Stimulated activated CD4-positive, alpha-beta T cell treated with anti-CD3 and anti-CD28 coated beads, Interleukin-12 subunit alpha, Interleukin-12 subunit beta, amount 100 ng/mL, for 4 hours (primary cell): ENCODE measurements around the gene BACH2.
"Not testable (repeated sequence)": the region's sequence is repeated elsewhere in the genome, so short reads cannot be mapped to it uniquely, and the experiment has no call there.

Experiments used
- DNase-seq: peaks from one replicate; pipeline ENCODE4 v3.0.0-alpha.2; 2020

BACH2 gene

GRCh38 chr6:90296341-90297114, at the start of gene BACH2:
BACH2 (minus strand) TSS chr6:90296843; CDS start chr6:90008844, 287,999 bp downstream.
- DNase-seq = peak; percentile 91

- DNase-seq = no peak
Measured at GRCh38 chr6:90343576-90343975, 46.9 kb upstream of the BACH2 start.

DNA sequence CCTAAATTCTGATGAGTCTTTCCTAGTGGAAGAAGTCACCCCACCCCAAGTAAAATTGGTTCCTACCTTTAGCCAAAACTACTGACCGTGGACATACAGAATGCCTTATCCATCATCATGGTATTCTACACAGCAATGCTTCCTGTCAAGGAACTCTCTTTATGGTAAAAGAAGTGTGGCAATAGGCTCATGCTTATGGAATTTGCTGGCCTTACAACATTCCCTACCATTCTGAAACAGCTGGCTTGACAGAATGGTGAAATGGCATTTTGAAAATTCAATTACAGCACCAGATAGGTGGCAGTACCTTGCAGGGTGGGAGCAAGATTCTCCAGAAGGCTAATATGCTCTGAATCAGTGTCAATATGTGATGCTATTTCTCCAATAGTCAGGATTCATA, 41.8 kb upstream of the BACH2 start:
- DNase-seq = no peak

GRCh38 chr6:90336388-90336947, 39.8 kb upstream of the BACH2 start:
- no peak for DNase-seq

GRCh38 chr6:90333928-90334327, 37.3 kb upstream of the BACH2 start:
- no peak for DNase-seq

DNA sequence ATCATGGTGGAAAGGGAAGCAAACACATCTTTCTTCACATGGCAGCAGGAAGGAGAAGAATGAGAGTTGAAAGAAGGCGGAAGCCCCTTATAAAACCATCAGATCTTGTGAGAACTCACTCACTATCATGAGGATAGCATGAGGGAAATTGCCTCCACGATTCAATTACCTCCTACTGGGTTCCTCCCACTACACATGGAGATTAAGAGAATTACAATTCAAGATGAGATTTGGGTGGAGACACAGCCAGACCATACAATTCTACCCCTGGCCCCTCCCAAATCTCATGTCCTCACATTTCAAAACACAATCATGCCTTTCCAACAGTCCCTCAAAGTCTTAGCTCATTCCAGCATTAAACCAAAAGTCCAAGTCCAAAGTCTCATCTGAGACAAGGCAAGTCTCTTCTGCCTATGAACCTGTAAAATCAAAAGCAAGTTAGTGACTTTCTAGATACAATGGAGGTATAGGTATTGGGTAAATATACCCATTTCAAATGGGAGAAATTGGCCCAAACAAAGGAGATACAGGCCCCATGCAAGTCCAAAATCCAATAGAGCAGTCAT, 36.4 kb upstream of the BACH2 start:
- not testable (repeated sequence) for DNase-seq

- DNase-seq = no peak
Measured at GRCh38 chr6:90329386-90330077, 32.9 kb upstream of the BACH2 start.

DNA sequence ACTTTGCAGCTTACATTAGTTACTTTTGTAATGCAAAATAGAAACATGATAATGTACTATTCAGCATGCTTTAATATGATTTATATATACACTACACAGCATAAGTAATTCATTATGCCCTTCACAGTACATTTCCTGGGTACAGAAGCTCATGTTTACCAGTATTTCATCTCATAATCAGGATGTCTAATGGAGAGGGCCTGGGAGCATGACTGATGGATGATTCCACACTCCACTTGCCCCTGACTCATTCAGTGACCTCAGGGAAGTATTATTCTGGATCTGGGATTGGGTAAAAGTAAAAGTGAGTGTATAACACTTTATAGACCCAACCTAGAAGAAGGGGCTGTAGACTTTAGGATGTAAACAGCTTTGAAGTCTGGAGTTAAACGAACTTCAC, 31.4 kb upstream of the BACH2 start:
- no peak for DNase-seq

- DNase-seq = peak; percentile 16
Measured at GRCh38 chr6:90326404-90327057, 29.9 kb upstream of the BACH2 start.

GRCh38 chr6:90323706-90324105, 27.1 kb upstream of the BACH2 start:
- DNase-seq = no peak

- DNase-seq = no peak
Measured at GRCh38 chr6:90322976-90323474, 26.4 kb upstream of the BACH2 start.

GRCh38 chr6:90319979-90320685, 23.5 kb upstream of the BACH2 start:
- no peak for DNase-seq

DNA sequence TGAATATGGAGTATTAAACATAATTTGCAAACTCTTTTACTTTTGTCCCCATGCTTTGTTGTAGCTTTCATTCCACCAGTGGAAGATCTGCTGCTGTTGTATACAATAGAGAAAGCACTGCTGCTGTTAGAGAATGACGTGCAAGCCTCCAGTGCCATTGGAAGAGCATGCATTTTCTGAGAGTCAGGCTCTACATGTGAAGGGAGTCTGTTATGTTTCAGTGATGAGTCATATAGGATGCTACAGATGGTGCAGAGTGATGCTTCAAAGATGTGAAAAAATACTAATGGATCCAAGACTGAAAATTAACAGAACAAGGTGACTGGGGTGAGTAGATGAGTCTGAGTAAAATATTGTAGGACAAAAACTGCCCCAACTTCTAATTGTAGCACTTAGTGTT, 22.4 kb upstream of the BACH2 start:
- no peak for DNase-seq

DNA sequence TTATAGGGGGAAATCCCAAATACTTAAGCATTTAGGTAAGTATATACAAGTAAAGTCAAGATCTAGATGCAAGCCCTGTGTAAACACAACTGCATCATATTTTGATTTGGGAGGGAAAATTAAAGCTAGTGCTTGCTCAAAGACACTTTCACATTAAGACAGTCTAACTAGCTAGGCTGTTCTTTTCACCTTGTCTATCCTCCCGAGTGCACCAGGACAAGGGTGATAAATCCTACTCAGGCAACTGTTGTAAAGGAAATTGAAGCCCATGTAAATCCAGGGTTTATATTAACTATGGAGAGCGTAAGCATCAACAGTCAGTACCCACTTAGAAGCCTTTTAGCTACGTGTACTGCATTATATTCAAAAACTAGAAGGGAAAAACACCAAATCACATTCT, 19.3 kb upstream of the BACH2 start:
- no peak for DNase-seq

DNA sequence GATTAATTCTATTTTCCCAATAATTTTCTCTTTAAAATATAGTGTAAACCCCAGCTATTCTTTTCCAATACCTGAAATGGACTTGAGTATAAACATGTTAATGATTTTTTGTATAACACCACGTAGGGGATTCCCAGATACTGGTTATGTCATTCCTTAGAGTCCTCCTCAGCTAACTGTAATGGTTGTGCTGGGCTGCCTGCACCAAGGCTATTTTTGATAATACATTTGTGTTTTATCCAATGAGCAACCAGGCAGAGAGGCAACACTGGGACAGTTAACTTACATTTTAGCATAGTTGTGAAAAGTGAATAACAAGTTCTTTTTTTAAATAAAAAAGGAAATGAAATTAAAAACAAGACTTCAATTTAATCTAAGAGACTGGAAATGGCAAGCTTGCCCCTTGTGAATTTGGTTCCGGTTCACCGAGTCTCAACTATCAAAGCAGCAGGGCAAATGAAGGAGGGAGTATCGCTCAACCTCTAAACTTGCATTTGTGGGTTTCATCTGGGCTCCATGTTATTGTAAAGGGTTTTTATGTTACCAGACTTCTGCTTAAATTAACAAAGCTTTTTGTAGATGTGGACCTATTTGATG, 18.8 kb upstream of the BACH2 start:
- DNase-seq = no peak

DNA sequence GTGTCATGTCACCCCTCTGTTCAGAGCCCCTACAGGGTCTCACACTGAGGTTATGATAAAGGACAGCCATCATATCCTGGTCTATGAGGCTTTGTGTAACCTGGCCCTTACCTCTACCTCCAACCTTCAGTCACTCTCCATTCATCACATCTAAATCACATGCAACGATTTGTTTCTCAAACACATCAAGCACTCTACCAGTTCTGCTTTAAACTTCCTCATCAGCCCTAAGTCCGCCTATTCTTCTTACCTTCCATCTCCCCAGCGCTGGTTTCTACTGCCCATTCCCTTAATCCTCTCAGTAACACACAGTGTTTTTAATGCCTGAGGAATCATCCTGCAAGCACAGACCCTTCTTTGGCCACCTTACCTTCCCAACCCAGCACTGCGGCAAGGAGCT, 17.9 kb upstream of the BACH2 start:
- no peak for DNase-seq

DNA sequence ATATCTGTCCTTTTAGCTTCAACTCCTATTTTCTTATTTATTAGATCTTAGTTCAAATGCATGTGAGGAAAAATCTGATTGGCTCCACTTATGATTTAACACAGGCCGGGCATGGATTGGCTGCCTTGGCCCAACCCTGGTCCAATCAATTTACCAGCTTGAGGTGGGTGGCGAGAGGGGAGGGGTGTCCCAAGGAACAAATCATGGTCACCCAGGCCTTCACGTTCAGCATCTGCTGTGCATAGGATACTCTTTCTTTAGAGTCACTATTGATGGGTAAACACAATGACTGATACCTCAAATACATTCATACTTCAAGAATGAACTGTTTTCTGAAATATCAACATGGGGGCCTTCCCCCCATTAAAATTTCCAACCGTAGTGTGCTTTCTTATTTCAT, 14.9 kb upstream of the BACH2 start:
- DNase-seq = no peak

DNA sequence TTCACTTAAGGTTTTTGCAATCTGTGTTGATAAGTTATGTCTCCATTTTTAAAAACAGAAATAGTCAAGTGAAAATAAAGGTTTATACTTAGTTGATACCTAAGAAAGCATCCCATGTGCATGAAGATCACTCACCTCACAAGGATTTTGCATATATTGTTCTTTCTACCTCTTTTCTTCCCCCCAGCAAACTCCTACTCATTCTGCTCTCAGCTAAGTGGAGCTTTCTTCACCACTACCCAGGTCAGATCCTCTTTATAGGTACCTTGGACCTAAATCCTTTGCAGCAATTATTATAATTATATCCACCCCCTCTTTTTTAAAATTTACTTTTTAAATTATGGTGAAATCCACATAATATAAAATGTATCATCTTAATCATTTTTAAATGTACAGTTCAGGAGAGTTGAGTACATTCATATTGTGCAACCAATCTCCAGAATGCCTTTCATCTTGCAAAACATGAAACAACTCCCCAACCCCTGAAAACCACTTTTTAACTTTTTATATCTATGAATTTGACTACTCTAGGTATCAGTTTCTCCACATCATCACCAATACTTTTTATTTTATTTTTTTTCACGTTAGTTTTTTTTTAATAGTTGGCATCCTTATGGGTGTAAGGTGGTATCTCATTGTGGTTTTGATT, 9.3 kb upstream of the BACH2 start:
- DNase-seq = no peak

- DNase-seq = no peak
Measured at GRCh38 chr6:90304308-90304707, 7.7 kb upstream of the BACH2 start.

- DNase-seq = no peak
Measured at GRCh38 chr6:90303039-90303438, 6.4 kb upstream of the BACH2 start.

GRCh38 chr6:90302320-90302719, 5.7 kb upstream of the BACH2 start:
- DNase-seq = no peak

- no peak for DNase-seq
Measured at GRCh38 chr6:90301816-90302215, 5.2 kb upstream of the BACH2 start.
